ENCODE data around the gene STAT4.
A peak's percentile ranks its signal among the peaks of the same experiment; 100 is the strongest.

The STAT4 gene

DNA sequence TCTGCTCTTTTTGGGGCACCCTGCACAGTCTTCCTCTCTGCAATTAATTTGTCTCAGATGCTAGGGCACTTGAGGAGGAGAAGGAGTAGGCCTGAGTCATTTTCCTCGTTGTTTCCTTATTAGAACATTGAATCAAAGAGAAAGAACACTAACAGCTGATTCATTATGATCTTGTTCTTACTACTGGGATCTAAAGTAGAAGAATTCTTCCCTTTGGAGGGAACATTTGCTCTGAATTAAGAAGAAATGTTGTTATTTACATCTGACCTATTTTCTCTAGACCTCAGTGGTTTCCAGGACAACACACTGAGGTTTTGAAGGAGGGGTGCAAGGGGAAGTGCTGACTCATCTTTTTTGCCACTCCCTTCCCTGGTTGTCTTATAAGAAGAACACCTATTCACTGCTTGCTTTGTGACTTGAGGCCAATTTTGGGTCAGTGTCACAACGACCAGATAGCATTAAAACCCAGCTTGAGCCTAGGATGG lies 112.5 kb downstream of the STAT4 start:
- DNase-seq, result no peak

DNA sequence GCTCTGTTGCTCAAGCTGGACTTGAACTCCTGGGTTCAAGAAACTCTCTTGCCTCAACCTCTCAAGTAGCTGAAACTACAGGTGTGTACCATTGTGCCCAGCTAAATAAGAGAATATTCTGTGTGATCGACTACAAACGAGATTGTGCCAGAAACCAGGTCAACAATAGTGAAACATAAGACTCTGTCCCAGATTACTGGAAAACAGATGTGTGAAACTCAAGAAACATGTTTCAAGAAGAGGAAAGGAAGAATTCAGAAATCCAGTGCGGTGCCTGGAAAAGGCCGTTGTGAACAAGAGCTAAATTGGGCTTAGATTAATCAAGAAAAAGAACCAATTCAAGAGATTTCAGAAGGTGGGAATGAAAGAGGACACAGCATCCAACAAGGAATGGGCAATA lies 113.4 kb downstream of the STAT4 start:
- DNase-seq, result no peak

DNA sequence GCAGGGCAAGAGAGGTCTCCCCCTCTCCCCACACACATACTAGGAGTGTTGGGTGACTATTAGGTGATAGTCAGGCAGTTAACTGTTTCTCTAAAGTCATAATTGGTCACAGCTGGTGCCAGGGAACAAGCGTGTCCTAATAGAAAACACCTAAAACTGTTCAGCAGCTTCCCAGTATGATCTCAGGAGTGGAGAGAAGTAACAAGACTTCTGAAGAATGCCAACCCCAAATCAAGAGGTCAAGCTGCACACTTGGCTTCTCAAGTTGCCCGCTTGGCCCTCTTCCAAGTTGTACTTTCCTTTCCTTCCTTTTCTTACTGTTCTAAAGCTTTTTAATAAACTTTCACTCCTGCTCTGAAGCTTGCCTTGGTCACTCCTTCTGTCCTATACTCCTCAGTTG lies 114.4 kb downstream of the STAT4 start:
- DNase-seq, result no peak

DNA sequence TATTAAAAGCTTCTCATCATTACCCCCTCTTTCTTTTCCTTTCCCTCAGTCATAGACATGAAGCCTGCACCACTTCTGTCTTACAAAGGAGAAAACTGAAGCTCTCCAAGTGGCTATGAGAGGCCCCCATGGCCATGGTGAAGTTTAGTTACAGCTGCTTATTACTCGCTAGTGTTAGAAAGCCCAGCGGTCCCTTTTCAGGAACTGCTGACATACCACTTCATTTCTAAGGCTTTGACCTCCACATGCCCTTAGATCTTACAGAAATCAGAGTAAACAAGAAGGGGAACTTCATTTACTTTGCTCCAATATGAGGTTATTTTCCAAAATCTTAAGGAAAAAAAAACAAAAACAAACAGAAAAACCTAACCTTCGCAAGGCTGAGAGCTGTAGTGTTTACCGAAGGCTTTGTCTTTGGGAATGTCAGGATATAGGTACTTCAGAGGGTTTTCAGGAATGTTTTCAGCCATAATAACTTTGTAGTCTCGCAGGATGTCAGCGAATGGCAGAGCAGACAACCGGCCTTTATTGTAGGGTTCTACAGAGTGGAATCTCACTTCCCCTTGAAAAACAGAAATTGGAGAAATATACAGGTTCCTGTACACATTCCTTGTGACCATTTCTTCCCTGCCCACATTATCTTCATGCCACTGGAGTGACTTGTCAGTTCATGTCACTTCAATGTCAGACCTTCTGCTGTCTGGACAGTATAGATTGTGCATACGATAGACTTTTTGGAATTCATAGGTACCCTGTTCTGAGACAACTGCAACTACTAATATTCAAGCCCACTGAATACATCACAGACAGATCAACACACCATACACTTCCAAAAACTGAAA lies 118.0 kb downstream of the STAT4 start:
- no peak for DNase-seq

DNA sequence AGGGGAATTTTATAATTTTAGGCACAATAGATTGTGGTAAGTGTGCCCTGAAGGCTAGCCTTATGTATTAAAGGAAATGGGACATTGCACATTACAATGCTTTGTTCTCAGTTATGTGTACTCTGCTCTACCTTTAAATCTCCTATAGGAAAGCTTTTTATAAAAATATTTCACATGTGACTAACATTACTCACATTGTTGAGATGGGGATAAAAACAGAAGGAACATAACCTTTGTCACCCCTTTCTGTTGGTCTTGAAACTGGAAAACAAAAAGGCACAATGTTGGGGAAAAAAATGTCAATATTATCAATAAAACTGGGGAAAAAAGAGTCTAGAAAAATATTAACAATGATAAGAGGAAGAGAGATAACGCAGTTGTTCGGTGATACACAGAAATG lies 119.5 kb downstream of the STAT4 start:
- DNase-seq, result no peak

DNA sequence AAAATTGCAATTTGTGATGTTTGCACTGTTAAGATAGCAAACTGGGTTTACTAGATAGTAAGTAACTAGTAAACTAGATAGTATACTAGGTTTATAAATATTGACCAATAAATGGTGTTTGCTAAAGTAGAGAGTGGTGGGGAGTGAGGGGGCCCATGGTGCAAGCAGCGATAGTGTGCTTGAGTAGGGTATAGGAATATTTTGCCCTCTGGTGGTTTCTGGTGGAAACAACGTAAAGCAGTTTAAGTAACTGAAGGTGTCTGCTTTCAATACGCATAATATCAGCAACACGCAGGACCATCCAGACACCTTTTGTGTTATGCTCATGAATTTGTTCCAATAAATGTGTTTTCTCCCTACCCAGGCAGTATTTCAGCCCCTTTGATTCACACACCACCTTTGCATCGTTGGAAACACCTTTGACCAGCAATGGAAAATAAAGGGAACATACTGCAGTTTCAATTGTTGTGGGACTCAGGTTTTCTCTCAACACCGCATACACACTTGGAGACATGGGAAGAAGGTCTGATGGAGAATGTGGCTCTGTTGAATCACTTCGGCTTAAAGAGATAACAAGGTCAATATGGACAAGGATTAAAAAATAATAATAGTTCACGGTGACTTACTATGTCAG lies 120.2 kb downstream of the STAT4 start:
- no peak for DNase-seq

DNA sequence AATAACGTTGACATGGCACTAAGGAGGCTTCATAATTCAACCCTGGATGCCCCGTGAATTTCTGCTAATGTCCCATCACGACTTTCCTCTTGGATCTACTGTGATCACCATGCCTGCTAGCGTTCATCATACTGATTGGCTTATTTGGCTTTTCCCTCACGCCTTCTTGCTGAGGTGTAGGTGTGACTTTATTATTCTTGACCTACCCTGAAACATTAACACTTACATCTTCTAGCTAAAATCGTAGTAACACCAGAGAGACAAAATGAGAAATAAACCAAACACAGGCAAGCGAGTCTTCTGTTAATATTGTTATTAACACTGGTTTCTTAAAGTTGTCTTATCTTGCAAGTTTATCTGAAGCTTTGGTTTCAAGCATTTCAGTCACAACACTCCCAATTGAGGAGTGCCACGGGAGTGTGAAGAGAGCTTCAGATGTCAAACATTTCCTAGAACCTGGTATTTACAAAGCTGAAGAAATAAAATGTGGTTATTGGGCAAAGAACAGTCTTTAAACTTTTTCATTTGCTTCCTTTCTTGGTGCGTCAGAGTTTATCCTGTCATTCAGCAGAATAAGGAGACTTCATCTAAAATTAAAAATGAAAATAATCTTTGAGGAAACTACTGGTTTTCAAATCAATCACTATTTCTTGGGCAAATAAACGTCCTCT lies 121.4 kb downstream of the STAT4 start:
- DNase-seq, result no peak

DNA sequence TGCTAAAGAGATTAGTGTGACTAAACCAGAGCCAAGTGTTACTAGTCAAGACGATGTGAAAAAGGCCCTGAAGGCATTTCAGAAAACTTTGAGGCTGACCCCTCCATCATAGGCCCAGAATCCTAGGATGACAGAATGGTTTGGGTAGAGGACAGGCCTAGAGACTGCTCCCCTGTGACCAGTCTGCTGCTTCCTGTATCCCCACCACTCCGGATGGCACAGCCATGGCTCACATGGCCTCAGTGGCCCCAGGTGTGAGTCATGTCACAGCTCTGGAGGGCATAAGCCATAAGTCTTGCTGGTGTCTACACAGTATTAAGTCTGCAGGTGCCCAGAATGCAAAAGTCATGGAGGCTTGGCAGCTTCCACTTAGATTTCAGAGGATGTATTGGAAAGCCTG lies 124.4 kb downstream of the STAT4 start:
- DNase-seq, result no peak

DNA sequence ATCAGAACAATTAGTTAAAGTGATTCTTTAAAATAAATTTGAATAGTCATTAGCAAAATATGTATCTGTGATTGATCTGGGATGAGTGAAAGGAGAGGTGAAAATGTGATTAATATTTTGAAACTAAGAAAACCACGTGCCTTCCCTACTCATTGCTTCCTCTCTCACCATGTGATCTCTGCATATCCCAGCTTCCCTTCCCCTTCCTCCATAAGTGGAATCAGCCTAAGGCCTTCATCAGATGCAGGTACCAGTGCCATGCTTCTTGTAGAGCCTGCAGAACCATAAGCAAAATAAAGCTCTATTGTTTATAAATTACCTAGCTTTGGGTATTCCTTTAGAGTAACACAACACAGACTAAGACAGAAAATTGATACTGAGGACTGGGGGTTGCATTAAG lies 125.7 kb downstream of the STAT4 start:
- DNase-seq, result no peak

DNA sequence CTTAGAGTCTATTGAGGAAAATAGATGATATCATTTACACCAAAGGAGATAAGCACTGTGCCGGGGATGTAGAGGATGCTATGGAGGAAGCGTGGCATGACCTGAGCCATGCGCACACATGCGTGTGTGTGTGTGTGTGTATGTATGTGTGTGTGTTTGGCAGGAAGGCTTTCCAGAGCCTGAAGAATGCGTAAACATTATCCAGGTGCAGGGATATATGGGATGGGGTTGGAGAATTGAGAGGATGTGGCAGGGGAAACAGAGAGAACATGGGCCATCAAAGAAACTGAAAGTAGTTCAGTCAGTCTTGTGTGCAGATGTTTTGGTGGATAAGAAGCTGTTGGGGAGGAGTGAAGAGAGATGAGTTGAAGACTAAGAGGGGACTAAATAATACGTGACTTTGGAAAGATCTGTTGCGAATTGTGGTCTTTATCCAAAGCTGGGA lies 127.5 kb downstream of the STAT4 start:
- no peak for DNase-seq

DNA sequence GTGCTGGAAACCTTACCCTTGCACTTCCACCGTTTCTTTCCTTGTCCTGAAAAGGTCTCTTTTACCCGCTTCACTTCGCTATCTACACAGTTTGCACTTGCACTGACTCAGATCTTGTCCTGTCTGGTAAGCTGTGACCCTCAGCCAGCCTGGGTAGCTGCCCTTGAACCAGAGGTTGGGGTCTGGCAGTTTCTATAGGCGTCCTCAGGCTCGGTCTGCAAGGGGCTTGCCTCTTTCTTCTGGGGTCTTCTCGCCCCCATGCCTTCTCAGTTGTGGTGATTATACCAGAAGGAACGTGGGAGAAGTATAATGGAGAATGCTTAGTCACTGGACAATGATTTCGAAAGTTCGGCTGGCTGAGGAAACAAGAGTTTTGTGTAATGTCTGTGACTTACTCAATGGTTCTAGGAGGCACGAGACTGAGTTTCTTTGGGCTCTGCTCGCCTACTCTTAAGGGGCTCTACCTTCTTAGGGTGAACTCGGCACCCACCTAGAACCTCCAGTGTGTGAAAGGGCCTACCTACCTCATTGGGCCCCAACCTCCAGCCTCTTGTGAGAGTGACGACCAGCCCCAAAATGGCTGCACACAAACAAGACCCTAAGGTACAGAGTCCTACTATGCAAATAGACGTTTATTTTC lies 129.9 kb downstream of the STAT4 start:
- DNase-seq, result no peak

DNA sequence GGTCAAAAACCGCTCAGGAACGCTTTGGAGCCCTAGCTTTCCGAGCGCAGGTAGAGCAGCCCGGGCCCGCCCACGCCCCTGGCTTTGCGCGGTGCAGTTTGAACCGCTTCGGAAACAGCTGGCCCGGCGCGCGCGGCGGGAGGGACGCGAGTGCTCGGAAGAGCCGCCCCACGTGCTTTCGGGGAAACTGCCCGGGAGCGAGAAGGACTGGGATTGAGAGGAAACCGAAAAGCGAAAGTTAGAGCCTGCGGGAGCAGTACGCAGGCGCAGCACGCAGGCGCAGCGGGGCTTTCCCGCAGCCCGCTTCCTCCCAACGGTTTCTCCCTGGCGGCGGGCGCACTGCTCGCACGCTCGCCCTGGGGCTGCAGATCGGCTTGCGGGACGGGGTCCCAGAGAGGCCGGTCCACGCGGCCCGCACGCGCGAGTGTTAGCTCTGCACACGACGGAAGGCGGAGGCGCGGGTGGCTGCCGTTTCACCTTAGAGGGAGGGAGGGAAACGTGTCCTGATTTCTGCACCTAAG lies 130.5 kb downstream of the STAT4 start:
- DNase-seq, result peak; percentile 99

DNA sequence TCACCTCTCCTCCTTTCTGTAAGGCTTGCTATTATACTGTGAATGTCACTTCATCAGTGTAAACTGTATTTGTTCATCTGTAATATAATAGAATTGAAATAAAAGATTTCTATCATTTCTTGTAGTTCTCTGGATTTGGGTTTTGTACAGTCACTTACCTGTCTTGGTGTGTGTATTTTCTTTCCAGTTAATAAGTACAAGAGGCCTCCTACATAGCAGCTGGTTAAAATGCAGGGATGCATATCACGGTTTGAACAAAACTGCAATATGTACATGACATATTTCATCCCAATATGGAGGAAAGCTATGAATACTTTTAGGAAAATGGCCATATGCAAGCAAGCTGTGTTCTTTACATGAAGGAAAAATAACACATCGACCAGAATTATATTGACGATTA lies 131.4 kb downstream of the STAT4 start:
- no peak for DNase-seq

DNA sequence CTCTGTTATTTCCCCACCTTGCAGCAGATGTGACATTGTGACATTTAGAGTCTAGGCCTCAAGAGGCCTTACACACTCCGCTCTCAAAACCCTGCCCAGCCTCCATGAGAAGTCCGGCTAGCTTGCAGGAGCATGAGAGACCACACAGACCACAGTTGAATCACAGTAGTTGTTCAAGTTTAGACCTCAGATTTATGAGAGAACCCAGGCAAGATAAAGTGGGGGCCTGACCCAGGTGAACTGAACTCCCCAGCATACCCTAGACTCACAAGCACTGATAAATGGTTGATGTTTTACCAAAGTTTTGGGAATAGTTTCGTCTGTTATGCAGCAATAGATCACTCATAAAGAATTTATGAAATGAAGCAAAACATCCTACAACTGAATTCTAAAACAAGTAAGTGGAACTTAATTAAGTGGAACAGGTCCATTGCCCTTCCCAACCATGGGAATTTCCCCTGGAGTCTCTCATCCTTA lies 132.1 kb downstream of the STAT4 start:
- DNase-seq, result no peak

DNA sequence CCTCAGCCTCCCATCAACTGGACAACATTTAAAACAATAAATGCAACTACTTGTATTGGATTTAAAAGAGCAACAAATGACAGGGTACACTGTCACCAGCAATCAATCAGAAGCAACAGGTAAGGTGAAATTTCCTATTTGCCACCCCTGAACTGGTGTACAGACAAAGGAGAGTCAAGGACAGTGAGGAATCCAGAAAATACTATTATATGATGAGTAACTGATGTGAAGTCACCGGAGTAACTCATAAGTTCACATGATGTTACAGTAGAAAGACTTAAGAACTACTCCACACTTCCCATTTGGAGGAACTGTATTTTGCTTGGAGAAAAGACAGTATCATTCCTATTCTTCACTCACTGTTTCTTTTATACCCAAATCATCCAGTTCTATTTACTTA lies 132.7 kb downstream of the STAT4 start:
- DNase-seq, result no peak

DNA sequence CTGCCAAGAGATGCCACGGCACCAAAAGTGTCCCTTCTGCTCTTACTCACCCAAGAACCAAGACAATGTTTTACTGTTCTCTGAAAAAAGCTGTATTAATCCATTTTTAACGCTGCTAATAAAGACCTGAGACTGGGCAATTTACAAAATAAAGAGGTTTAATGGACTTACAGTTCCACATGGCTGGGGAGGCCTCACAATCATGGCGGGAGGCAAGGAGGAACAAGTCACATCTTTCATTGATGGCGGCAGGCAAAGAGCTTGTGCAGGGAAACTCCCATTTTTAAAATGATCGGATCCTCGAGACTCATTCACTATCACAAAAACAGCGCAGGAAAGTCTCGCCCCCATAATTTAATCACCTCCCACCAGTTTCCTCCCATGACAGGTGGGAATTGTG lies 135.0 kb downstream of the STAT4 start:
- no peak for DNase-seq

DNA sequence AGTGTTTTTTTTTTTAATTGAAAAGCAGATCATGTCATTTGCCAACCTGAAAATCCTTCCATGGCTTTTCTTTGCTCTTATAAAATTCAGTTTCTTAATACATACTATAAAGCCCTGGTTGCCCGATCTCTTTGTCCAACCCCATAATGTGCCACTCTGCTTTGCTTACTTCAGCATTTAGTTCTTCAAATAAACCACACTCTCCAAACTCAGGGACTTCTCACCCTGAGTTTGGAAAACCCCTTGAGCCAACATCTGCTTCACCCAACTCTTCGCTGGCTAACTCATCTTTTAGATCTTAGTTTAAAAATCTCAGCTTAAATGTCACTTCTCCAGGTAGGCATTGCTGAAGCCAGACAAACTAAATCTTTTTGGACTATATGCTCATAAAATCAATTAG lies 135.6 kb downstream of the STAT4 start:
- DNase-seq, result no peak

DNA sequence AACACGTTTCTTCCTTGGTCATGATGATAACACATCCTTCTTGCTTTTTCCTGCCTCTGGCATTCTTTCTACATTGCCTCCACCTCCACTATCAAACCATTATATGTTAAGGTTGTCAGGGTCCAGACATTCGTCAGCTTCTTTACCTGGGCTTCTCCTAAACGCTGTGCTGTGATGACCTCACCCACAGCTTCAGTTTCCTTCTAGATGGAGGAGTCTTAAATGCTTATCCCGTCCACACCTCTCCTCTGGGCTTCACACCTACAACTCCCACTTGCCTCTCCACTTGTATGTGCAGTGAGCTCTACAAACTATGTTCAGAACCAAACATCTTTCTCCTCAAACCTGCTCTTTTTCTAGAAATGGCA lies 136.2 kb downstream of the STAT4 start:
- no peak for DNase-seq

DNA sequence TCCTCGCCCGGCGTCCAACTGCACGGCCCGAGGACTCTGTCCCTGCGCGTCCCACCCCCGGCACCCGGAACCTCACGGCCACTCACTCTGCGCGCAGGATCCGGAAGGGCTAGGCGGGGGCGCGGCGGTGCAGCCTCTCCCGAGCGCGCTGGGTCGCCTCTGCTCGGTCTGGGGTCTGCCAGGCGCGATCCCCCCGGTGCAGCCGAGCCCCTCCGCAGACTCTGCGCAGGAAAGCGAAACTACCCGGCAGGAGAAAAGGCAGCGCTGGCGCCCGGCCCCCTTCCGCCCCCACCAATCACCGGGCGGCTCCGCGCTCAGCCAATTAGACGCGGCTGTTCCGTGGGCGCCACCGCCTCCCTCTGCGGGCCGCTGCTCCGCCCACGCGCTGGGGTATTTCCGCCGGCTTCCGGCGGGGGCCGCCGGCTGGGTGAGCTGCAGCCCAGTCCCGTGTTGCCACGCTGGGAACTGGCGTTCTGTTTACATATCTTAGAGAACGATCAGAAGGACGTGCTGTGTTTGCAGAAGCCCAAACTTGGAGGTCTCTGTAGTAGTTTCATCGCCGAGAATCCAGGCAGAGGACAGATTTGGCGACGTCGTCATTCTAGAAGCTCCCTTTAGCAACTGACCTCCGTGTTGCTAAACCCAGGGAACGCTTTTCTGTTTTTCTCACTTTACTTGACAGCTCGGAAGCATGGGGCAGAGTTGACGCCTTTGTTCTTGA lies 136.7 kb downstream of the STAT4 start, which contains the start of gene STAT1:
Gene STAT1 (minus strand): TSS at position 240 of the 721 bp plus-strand sequence. CDS start 4,168 bp downstream, outside the sequence.
- DNase-seq, result peak; percentile 98

DNA sequence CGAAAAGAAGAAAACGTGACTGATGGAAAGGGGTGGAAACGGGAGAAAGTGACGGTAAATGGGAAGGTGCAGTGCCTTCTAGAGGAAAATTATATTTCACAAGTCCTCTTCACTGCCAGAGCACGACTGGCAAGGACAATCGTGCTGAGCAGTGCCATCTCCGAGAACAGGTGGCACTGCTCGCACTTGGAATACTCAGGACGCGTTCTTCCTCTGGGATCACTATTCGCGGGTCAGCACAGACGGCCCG lies 137.2 kb downstream of the STAT4 start:
- DNase-seq, result no peak

DNA sequence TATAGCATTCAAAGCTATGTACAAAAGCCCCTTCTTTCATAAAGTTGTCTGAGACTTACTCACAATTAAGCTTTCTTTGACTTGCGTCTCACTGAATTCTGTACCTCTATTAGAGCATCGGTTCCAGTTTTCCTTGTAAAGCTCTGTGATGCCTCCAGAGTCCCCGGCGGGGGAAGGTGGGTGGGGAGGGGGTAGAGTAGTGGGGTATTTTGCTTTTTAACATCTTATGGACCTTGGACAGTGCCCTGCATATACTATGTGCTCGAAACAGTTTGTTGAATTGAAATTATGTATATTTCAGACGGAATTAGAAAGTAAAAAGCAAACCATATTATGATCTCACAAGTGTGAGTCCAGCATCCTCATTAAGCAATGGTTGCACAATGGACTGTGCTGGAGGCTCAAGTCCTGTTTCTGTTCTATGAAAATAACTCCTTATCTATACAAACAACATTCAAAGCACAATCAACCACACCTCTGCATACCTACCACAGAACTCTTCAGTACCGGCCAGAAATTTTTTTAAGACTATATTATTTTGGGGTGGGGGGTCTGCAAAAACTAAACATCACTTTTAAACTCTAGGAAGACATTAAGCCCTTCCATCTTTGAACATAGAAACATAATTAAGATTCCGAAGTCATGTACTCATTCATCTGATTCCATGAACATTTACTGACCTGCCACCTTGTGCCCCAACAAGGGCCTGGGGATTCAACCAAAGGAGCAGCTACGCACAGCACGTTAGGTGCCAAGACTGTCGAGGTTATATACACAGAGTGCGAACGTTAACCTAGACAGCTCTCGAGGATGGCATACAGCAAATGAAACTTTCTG lies 137.7 kb downstream of the STAT4 start:
- DNase-seq, result no peak

DNA sequence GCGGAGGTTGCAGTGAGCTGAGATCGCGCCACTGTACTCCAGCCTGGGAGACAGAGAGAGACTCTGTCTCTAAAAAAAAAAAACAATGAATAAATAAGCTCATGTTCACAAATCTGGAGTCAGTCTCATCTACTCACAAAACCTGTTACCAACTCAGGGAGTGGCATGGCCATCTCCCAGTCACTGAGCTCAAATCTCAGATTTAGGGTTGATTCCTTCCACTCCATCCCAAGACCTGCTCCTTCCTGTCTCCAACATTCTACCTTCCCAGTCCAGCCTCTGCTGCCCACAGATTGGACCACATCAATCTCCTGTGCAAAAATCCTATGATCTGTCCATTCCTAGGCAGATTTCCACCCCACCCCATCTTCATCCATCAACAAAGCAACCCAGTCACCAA lies 138.4 kb downstream of the STAT4 start:
- DNase-seq, result no peak

Measured in right forelimb (tissue), 1 donor.